HG03457 (cell line): ENCODE measurements around the gene LRRC27.
"Not testable (repeated sequence)": the region's sequence is repeated elsewhere in the genome, so short reads cannot be mapped to it uniquely, and the experiment has no call there.

Source experiments
- ATAC-seq: cut with Tn5 transposase; IDR thresholded peaks from one replicate; pipeline ENCODE4 v1.9.1; 2021; ENCODE audit warnings: moderate number of reproducible peaks; ENCODE audit not compliant: unreplicated experiment

LRRC27 gene

GRCh38 chr10:132386419-132386831 is 54.4 kb downstream of the LRRC27 start:
- ATAC-seq = no peak

- ATAC-seq = not testable (repeated sequence)
These were observed 54.9 kb downstream of the LRRC27 start for GRCh38 chr10:132386896-132387295.

GRCh38 chr10:132387764-132388210 is 55.8 kb downstream of the LRRC27 start:
- no peak for ATAC-seq

- no peak for ATAC-seq
These were observed 57.0 kb downstream of the LRRC27 start for GRCh38 chr10:132388891-132389432.

GRCh38 chr10:132389433-132390169 is 57.6 kb downstream of the LRRC27 start:
- no peak for ATAC-seq

- ATAC-seq = no peak
These were observed 58.4 kb downstream of the LRRC27 start for GRCh38 chr10:132390170-132390920.

- ATAC-seq = no peak
These were observed 59.1 kb downstream of the LRRC27 start for GRCh38 chr10:132390921-132391675.

GRCh38 chr10:132391676-132392020 is 59.7 kb downstream of the LRRC27 start:
- ATAC-seq = no peak

GRCh38 chr10:132392184-132392800 is 60.3 kb downstream of the LRRC27 start:
- no peak for ATAC-seq

- no peak for ATAC-seq
These were observed 61.1 kb downstream of the LRRC27 start for GRCh38 chr10:132392811-132393694.

- ATAC-seq = no peak
These were observed 61.7 kb downstream of the LRRC27 start for GRCh38 chr10:132393695-132394181.

- no peak for ATAC-seq
These were observed 62.3 kb downstream of the LRRC27 start for GRCh38 chr10:132394201-132394811.

GRCh38 chr10:132394936-132395703 is 63.1 kb downstream of the LRRC27 start:
- no peak for ATAC-seq

- no peak for ATAC-seq
These were observed 63.9 kb downstream of the LRRC27 start for GRCh38 chr10:132395704-132396493.

- no peak for ATAC-seq
These were observed 64.6 kb downstream of the LRRC27 start for GRCh38 chr10:132396494-132397035.

- ATAC-seq = no peak
These were observed 65.1 kb downstream of the LRRC27 start, which contains the start of gene PWWP2B for GRCh38 chr10:132397036-132397541. Gene PWWP2B (plus strand): TSS chr10:132397200. CDS start chr10:132397227, 27 bp downstream.
